ENCODE results near the gene CNPY3. TPM values are rescaled to one million over a fixed set of nuclear protein-coding genes. Genes with fewer than 3 reads are reported as not detected.

The CNPY3 gene
- total and polyA plus RNA-seq, 2 of the 13 experiments (the other 11 are each of a cell fraction or from before 2014, with no cell fraction given), result 42.3 to 60.2 TPM

- TF ChIP-seq RERE (CRISPR knock-in tag; IDR thresholded peaks at IDR 0.05; ENCODE audit: low read depth), result no peak; the same call in 1 of the 2 replicates
- peak; percentile 59 for TF ChIP-seq ZNF143 (CRISPR knock-in tag; IDR thresholded peaks at IDR 0.05)
- no peak for TF ChIP-seq PCBP2 (optimal IDR thresholded peaks at IDR 0.05; ENCODE audit: low read depth, low read length, poor library complexity, severe bottlenecking)
- peak; percentile 74; the same call in 1 of the 2 replicates for TF ChIP-seq ZNF362 (CRISPR knock-in tag; IDR thresholded peaks at IDR 0.05; ENCODE audit: borderline replicate concordance)
- peak; percentile 74 for TF ChIP-seq HNRNPLL (IDR thresholded peaks at IDR 0.05; ENCODE audit: low read depth, low read length, poor library complexity, severe bottlenecking)
- peak; percentile 61 for TF ChIP-seq ATF2 (CRISPR knock-in tag; IDR thresholded peaks at IDR 0.05)
- TF ChIP-seq ZBTB49 (CRISPR knock-in tag; IDR thresholded peaks at IDR 0.05; ENCODE audit: borderline replicate concordance), result no peak; the same call in 1 of the 2 replicates
- TF ChIP-seq JARID2 (CRISPR knock-in tag; IDR thresholded peaks at IDR 0.05; ENCODE audit: insufficient replicate concordance), result peak; percentile 98
- peak; percentile 92 for TF ChIP-seq DMAP1 (CRISPR knock-in tag; IDR thresholded peaks at IDR 0.05)
- TF ChIP-seq ZNF749 (CRISPR knock-in tag; IDR thresholded peaks at IDR 0.05; ENCODE audit: borderline replicate concordance), result peak; percentile 75; the same call in 1 of the 2 replicates
- TF ChIP-seq ZC3H13 (CRISPR knock-in tag; IDR thresholded peaks at IDR 0.05), result peak; percentile 100
- peak; percentile 42; the same call in 1 of the 2 replicates for TF ChIP-seq ZNF792 (CRISPR knock-in tag; IDR thresholded peaks at IDR 0.05)
- TF ChIP-seq EEA1 (CRISPR knock-in tag; IDR thresholded peaks at IDR 0.05; ENCODE audit: borderline replicate concordance), result no peak
- peak; percentile 99 for TF ChIP-seq ZNF709 (CRISPR knock-in tag; IDR thresholded peaks at IDR 0.05)
Measured at GRCh38 chr6:42890311-42891198, 38.7 kb upstream of the CNPY3 start (continued).
